Muscle of back (tissue), 11 donors: ENCODE data around the gene EFR3B. TPM values are rescaled to one million over a fixed set of nuclear protein-coding genes. Genes with fewer than 3 reads are reported as not detected.
A peak's percentile ranks its signal among the peaks of the same experiment; 100 is the strongest.
"Not testable (repeated sequence)": the region's sequence is repeated elsewhere in the genome, so short reads cannot be mapped to it uniquely, and the experiment has no call there.

Experiments used
- DNase-seq, 3 donors: peaks; one replicate each; pipeline versions ENCODE4 v3.0.0 to v3.0.0-alpha.2; 2013
- polyA plus RNA-seq, 10 donors: library from polyadenylated mRNA; unstranded; fragments of 120-200 nt; gene quantifications; one replicate each; pipeline ENCODE4 v1.2.1, GENCODE V29; 2013; ENCODE audit not compliant: insufficient read length in 10 of 10

Gene EFR3B
- polyA plus RNA-seq, 10 donors = 3.5 to 6.4 (median 5.0) TPM

DNA sequence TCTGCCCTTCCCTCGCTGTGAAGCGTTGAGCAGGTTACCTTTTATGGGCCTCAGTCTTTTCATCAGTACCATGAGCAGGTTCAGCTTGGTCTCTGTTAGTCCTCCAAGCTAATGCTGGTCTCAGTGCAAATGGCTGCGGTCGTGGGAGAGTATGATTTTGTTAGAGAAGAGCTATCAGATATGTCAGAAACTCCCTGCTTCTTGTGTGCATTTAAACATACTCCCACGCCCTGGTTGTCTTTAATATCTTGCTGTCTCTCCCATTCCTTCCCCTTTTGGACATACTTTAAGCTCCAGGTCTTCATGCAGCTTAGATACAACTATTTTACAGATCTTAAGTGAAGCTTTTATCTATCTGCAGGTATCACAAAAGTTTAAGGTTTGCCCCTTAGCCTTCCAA lies 62.9 kb downstream of the EFR3B start:
- DNase-seq = no peak

DNA sequence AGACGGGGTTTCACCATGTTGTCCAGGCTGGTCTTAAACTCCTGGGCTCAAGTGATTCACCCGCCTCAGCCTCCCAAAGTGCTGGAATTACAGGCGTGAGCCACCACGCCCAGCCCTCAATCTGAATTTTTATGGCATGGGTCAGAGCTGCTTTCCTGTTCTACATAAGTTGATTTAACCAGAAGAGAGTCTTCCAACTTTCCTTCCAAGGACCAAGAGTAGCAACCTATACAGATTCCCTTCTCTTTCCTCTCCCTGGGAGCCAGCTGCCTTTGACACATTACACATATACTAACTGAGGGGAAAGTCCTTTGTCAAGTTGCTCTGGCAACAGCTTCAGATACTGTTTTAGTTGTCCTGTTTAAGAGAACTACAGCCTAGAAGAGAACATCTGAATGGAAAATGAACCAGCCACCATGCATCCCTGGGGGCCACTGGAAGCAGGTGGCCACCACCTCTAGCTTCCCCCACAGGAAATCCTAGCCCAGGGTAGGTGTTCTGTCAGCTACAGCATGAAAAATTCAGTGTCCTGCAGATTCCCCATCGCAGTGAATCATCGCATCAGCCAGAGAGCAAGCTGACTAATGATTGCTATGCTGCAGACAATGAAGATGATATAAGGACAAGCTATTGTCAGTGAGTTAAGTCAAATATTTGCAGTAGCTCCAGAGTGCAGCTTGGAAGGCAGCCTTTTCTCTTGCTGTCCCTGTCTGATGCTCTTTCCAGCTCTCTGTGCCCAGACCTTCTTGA lies 63.6 kb downstream of the EFR3B start:
- peak in 2 of 3 donors; percentile 20 to 49 for DNase-seq

DNA sequence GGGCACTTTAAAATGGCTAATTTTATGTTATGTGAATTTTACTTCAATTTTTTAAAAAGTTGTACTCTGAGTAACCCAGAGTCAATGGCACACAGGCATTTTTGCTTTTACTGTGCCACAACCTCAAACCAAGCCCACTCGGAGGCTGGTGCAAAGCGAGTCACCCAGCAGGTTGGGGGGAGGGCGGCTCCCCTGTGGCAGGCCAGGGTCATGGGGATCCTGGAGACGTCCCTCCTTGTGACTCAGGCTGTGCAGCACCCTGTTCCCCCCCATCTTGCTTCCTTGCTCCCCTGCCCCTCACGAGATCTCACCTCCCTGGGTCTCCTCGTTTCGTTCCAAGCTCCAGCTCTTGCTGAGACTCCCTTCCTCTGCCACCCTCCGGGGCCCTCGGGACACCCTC lies 67.9 kb downstream of the EFR3B start:
- DNase-seq = no peak

DNA sequence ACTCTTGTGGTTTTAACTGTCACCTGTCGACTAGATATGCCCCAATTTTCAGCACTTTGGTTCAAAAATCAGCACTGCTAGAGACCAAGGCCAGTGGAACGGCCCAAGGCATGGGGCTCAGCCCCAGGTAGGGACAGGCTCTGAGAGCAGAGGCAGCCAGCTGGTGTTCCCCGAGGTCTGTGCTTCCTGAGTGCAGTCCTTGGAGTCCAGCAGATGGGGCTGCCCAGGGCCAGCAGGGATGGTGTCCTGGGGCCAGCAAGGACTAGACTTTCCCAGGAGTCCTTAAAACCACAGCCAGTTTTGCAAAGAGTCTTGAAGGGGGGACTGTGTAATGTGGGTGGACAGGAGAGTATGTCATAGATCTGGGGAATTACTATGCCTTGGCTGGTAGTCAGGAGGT lies 70.2 kb downstream of the EFR3B start:
- no peak for DNase-seq

DNA sequence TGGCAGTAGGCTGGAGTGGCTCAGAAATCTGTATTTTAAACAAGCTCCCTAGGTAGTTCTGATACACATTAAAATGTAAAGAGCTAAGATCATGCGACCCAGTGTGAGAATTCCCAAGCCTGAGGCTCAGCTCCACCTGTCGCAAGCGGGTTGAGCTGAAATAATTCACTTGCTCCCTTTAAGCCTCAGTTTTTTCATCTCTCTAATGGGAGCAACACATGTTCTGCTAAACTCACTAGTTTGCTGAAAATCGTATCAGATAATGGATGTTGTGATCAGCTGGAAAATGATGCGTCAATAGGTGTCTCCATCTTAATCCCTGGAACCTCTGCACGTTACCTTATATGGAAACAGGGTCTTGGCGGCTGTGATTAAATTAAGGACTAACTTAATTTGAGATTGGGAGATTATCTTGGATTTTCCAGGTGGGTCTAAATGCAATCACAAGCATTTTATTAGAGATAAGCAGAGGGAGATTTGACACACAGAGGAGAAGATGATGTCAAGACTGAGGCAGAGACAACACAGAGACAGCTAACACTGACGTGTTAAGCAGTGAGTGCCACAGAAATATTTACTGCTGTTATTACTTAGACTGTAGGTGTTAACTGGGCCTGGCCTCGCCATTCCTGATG lies 73.5 kb downstream of the EFR3B start:
- no peak for DNase-seq

DNA sequence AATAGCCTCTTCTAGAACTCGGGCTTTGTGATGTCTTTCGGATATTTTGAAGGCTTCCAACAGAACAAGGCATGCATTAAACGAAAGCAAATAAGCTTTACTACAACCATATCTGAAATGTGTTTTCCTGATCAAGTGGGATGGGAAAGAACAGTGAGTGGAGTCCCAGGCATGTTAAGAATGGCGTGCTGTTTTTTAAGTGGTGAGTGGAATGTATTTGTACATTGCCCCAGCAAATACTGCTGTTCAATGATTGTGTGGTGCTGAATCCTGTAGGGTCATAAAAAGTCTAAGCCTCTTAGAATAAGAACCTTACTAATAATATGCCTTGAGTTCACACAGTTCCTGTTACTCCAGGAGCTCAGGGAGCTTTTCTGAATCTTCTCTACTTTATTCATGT lies 74.0 kb downstream of the EFR3B start:
- DNase-seq = no peak

DNA sequence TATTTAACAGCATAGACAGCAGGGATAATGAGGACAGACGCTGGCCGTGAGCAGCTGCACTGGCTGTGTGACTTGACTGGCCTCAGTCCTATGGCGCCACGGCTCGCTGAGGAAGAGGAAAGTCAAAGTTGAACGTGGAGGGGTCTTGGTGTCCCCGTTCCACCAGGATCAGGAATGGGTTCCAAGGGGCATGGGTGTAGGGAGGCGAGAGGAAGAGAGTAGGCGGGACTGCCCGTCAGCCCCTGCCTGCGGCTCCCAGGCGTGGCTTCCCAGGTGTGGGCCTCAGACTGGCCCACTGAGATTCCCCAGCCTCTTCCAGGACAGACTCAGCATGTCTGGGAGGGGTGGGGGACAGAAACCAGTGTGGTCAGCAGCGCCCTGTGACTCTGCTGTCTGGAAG lies 75.1 kb downstream of the EFR3B start:
- no peak for DNase-seq

DNA sequence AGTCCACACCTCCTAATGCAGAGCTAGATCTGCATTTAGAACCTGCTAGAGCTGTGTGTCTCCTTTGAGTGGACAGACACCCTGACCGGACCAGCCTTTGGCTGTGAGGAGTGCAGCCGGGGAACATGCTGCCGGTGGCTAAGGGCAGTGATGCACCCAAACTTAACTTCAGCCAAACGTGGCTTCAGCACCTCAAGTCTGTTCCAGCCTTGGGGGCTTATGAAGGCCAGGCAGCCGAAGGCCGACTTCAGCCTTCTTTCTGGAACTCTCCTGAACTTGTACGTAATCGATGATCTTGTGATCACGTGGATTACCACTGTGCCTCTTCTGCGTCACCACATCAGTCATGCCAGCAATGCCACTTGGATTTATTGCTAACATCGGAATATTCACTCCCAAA lies 77.4 kb downstream of the EFR3B start:
- no peak for DNase-seq

DNA sequence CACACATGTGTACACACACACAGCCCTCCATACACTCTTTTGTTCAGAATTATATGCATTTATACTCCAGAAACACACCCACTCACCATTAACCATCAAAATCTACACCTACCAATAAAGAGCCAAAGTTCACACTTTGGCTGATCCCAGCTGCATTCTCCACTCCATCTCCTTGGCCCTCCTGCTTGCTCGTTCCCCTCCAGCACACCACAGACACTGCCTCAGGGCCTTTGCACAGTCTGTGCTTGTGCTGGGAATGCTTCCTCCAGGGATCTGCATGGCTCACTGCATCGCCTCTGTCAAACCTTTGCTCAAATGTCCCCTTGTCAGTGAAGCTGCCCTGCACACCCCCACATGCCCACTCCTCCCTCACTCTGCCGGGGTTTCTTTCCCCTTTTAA lies 80.5 kb downstream of the EFR3B start:
- DNase-seq = no peak

DNA sequence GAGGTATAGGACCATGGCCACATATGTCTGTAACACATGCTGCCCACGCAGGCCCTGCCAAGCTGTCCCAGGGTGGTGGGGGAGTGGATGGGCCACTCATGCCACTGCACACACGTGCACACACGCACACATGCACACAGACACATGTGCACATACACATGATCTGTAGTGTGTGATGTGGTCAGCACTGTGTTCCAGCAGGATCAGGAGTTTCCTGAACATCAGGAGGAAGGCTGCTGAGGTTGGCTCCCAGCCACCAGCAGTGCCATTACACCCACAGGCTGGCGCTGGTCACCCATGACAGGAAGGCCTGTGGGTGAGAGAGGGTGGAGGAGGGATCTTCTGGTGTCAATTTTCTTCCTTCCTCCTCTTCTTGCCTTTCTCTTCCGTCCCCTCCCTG lies 81.8 kb downstream of the EFR3B start:
- DNase-seq = peak in 1 of 3 donors; percentile 12

DNA sequence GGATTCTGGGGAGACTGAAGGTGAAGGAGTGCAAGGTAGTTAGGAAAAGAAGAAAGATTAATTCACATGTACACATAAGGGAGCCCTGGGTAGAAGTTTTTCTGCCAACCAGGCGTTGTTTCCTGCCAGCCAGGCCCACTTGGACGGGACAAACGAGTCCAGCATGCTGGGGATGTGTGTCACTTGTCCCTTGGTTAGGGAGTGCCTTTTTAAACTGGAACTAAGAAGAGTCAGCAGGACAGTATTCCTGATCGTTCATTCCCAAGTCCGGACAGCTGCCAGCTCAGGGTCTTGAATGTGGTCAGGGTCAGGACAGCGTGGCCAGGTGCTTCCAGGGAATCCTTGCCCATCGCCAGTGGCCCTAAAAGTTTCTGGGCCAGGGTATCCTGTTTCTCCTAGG lies 83.3 kb downstream of the EFR3B start:
- DNase-seq = no peak

DNA sequence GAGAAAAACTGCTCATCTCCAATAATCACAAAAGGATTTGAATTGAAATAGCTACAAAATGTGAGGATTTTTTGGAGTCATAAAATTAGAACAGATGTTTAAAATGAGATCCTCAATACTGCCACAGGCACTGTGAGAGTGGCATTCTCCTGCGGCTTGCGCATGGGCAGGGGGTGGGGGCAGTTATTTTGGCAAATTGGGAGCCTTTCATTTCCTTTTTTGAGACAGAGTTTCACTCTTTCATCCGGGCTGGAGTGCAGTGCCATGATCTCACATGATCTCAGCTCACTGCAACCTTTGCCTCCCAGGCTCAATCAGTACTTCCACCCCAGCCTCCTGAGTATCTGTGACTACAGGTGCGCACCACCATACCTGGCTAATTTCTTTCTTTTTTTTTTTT lies 84.1 kb downstream of the EFR3B start:
- DNase-seq = no peak

DNA sequence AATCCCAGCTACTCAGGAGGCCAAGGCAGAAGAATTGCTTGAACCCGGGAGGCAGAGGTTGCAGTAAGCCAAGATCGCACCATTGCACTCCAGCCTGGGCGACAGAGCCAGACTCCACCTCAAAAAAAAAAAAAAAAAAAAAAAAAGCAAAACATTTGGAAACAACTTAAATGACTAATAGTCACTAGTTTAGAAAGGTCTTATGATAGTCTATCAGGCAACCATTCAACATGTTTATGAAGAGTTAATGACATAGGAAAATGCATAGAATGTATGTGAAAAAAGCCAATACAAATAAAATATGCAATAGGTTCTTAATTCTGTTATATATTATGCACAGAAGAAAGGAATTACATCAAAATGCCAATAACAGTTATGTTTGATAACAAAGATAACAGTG lies 85.2 kb downstream of the EFR3B start:
- DNase-seq = not testable (repeated sequence)

DNA sequence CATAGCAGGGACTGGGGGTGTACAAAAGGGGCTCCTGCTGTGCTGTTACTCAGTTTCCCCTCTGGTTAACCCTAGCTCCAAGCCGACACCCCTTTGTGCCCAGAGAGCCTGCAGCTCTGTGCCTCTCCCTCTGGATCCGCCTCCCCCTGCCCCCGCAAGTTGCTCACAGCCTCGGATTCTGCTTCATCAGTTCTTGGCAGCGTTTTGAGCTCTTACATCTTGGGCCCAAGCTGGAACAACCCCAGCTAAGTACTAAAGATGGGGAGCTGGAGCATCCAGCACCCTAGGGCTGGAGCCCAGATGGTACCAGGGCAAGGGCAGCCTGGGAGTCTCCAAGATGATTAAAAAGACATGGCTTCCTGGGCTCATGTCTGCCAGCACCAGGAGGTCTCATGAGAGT lies 85.8 kb downstream of the EFR3B start:
- peak in 1 of 3 donors; percentile 33 for DNase-seq

DNA sequence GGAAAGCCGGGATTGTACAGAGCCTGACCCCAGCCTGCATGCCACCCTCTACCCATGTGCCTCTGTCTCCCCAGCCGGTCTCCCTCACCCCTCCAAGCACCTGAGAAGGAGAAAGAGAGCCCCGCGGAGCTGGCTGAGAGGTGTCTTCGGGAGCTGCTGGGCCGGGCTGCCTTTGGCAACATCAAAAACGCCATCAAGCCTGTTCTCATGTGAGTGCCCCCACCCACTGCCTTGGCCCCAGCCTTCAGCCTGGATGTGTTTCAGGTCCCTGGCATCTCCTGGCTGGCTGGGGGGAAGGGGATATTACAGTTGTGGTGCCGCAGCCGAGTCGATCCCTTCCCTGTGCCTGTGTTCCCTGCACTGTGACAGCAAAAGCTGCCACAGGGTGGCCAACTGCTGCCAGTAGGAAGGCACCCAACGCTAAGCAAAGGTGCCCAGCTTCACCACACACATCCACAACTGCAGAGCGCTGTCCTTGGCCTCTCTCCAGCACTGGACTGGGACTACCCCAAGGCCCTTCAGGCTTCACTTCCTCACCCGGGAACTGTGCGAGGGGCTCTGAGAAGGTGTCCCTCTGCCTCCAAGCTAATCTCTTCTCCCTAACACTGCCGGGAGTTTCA lies 88.1 kb downstream of the EFR3B start:
- DNase-seq = no peak

DNA sequence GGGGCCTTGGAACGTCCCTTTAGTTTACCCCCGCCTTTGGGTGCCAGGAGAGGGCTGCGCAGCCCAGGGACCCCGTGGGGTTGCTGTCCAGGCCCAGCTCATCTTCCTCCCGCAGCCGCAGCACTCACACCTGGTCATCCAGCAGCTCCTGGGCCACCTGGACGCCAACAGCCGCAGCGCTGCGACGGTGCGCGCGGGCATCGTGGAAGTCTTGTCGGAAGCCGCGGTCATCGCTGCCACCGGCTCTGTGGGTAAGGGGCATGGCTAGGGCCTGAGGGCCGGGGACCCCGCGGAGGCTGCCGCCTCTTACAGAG lies 89.3 kb downstream of the EFR3B start:
- DNase-seq = no peak

DNA sequence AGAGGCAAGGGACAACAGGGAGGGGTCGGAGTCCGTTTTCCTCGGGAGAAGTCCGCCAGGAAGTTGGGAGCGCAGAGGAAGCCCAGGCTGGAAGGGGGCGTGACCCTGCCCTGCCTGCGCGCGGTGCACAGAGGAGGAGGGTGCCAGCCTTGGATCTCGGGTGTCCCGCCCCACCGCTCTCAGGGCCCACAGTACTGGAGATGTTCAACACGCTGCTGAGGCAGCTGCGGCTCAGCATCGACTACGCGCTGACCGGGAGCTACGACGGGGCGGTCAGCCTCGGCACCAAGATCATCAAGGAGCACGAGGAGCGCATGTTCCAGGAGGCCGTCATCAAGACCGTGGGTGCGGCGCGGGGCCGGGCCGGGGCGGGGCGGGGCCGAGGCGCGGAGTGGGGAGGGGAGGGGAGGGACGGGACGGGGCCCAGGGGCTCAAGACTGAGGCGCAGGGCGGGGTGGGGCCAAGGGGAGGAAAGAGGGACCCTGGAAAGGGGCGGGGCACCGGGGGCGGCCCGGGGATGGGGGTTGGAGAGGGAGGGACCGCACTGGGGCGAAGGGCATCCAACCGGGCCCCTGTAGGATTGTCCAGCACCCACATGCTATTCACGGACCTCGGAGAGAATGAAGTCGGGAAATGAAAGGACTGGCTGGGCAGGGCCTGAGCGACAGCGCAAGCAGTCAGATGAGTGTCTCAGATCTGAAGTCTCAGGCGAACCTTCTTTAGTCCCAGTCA lies 89.9 kb downstream of the EFR3B start:
- peak in 1 of 3 donors; percentile 55 for DNase-seq

DNA sequence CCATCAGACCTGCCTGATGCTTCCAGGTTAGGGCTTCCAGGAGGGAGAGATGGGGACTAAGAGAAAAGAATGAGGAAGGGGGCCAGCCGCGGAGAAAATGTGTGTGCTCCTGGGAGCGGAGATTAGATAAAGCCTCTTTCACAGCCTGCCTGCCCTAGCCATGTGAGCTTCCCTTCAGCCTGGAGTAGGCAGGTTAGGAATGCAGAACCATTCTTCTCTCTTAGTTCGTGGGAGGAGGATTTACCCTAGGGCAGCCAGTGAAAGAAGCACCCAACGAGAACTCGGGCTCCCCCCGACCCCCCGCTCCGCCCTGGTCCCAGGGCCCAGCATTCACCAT lies 90.4 kb downstream of the EFR3B start:
- DNase-seq = no peak

DNA sequence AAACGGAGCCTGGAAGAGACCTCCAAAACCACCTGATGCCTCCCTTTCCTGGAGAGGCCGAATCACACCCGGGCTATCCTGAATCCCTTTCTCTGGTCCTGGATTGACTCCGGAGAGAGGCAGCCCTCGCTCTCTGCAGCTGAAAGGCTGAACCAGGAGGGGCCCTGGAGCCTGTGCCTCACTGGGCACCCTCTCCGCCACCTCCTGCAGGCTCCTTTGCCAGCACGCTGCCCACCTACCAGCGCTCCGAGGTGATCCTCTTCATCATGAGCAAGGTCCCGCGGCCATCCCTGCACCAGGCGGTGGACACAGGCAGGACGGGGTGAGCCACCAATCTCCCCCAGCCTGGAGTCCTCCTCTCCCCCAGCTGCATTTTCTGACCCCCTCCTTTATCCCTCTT lies 90.8 kb downstream of the EFR3B start:
- DNase-seq = no peak

DNA sequence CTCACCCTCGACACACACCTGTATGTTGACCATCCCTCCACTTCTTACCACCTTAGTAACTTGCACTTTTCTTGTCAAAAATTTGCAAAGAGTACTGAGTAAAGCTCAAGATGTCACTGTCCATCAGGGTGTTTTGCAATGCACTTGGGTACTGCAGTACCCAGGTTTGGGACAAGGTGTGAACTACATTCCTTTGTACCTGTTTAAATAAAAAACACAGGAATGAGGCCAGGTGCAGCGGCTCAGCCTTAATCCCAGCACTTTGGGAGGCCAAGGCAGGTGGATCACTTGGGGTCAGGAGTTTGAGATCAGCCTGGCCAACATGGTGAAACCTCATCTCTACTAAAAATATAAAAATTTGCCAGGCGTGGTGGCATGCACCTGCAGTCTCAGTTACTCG lies 98.7 kb downstream of the EFR3B start:
- DNase-seq = not testable (repeated sequence)

DNA sequence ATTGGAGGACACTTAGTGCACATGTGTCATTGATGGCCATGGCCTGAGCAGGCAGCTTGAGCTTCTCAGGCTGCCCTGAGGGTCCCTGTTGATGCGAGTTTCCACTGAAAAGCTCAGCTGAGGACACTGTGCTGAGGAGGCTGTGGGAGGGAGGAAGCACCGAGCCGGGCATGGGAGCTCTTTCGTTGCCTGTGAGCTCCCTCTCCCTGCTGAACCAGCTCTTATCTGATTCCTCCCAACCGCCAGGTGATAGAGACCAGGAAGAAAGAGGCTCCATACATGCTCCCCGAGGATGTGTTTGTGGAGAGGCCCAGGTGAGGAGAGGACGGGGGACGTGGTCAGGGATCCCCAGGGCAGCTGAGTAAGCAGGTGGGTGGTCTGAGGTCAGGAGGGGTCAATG lies 99.2 kb downstream of the EFR3B start:
- DNase-seq = no peak

DNA sequence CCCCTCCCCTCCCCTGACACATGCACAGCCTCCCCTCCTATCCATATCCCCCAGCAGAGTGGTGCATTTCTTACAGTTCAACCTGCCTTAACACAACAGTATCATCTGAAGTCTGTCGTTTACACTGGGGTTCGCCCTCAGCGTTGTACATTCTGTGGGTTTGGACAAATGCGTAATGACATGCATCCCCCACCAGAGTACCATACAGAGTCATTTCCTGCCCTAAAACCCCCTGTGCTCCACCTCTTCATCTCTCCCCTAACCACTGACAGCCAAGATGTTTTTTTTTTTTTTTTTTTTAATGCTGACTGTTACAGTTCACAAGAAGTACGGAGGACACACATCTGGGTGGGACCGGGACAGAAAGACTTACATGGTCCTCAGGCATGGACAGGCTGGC lies 103.9 kb downstream of the EFR3B start:
- DNase-seq = no peak

DNA sequence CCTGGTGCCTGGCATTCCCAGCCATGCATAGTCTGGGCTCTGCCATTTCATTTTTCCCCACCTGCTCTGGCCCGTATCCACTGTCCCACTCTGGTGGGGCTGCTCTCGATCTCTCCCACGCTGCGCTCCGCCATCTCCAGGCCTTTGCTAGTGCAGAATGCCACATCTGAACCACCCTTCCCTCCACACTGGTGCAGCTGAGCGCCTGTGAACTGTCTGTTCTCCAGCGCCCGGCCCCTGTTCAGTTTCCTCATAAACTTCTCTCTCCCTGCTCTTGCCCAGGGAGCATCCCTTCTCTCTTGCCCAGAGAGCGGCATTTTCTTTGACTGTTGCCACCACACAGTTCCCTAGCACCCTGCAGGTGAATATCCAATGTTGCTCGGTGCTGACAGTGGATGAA lies 105.0 kb downstream of the EFR3B start:
- DNase-seq = no peak
